Measurements from ENCODE around the gene PRKG2. TPM values are rescaled to one million over a fixed set of nuclear protein-coding genes. Genes with fewer than 3 reads are reported as not detected.

The PRKG2 gene
- total and polyA plus RNA-seq, 10 of the 15 experiments (the other 5 are each of a cell fraction or from before 2014, with no cell fraction given) = not detected

DNA sequence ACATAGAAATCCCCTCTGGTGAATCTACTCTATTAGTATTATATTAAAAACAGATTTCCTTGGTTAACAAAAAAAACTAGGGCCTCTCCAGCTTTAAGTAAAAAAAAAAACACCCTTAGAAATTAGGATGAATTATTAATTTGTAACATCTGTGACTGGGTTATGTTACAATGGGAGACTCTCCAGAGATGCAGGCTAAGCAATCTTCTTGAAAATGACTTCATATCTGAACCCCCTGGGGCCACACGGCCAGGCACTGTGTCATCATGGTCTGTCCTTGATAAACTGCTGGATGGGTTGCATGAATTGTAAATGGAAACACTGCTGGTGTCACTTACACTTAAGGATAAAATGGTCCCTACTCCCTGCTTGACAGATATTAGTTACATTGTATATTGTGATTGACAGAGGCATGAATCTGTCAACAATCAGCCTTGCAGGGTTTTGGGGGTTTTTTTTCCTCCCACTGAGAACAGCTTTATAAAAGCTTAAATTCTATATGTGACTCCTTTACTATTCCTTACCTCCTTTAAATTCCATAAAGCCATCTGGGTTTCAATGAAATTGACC lies 49.1 kb downstream of the PRKG2 start:
- no peak overlapping the region for H2AFZ ChIP-seq (ENCODE audit: control insufficient read depth, low read depth, low read length)
- no peak overlapping the region for H3K4me2 ChIP-seq (ENCODE audit: control insufficient read depth, insufficient read depth)
- ATAC-seq = no peak
- CTCF ChIA-PET = no interaction called here
- H4K20me1 ChIP-seq (ENCODE audit: control insufficient read depth, insufficient read depth) = no peaks in the 10 kb centered on the region
- intact Hi-C loops (cut with micrococcal nuclease; ENCODE audit: unreplicated experiment) (no loop called here), in situ Hi-C loops (cut with MboI) (no loop called here)
- H3K27me3 ChIP-seq (replicated peaks in 1 of 2; ENCODE audit: control insufficient read depth in 2 of 2, insufficient read depth in 2 of 2, low read length in 1 of 2) = no peaks in the 10 kb centered on the region
- POLR2A ChIA-PET = no interaction called here
- TF ChIP-seq NFIC (IDR thresholded peaks at IDR 0.05; ENCODE audit: low read depth, low read length) = no peak
- no peak for TF ChIP-seq IKZF1 (conservative IDR thresholded peaks at IDR 0.05)
- TF ChIP-seq, protein P1, sequence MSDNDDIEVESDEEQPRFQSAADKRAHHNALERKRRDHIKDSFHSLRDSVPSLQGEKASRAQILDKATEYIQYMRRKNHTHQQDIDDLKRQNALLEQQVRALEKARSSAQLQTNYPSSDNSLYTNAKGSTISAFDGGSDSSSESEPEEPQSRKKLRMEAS (IDR thresholded peaks at IDR 0.05; ENCODE audit: low read depth, low read length) = no peak
- TF ChIP-seq MTA3 (IDR thresholded peaks at IDR 0.05; ENCODE audit: borderline replicate concordance, low read length) = no peak
- TF ChIP-seq, protein P2, sequence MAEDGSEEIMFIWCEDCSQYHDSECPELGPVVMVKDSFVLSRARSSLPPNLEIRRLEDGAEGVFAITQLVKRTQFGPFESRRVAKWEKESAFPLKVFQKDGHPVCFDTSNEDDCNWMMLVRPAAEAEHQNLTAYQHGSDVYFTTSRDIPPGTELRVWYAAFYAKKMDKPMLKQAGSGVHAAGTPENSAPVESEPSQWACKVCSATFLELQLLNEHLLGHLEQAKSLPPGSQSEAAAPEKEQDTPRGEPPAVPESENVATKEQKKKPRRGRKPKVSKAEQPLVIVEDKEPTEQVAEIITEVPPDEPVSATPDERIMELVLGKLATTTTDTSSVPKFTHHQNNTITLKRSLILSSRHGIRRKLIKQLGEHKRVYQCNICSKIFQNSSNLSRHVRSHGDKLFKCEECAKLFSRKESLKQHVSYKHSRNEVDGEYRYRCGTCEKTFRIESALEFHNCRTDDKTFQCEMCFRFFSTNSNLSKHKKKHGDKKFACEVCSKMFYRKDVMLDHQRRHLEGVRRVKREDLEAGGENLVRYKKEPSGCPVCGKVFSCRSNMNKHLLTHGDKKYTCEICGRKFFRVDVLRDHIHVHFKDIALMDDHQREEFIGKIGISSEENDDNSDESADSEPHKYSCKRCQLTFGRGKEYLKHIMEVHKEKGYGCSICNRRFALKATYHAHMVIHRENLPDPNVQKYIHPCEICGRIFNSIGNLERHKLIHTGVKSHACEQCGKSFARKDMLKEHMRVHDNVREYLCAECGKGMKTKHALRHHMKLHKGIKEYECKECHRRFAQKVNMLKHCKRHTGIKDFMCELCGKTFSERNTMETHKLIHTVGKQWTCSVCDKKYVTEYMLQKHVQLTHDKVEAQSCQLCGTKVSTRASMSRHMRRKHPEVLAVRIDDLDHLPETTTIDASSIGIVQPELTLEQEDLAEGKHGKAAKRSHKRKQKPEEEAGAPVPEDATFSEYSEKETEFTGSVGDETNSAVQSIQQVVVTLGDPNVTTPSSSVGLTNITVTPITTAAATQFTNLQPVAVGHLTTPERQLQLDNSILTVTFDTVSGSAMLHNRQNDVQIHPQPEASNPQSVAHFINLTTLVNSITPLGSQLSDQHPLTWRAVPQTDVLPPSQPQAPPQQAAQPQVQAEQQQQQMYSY (CRISPR knock-in tag; IDR thresholded peaks at IDR 0.05) = no peak
- TF ChIP-seq, protein P3, sequence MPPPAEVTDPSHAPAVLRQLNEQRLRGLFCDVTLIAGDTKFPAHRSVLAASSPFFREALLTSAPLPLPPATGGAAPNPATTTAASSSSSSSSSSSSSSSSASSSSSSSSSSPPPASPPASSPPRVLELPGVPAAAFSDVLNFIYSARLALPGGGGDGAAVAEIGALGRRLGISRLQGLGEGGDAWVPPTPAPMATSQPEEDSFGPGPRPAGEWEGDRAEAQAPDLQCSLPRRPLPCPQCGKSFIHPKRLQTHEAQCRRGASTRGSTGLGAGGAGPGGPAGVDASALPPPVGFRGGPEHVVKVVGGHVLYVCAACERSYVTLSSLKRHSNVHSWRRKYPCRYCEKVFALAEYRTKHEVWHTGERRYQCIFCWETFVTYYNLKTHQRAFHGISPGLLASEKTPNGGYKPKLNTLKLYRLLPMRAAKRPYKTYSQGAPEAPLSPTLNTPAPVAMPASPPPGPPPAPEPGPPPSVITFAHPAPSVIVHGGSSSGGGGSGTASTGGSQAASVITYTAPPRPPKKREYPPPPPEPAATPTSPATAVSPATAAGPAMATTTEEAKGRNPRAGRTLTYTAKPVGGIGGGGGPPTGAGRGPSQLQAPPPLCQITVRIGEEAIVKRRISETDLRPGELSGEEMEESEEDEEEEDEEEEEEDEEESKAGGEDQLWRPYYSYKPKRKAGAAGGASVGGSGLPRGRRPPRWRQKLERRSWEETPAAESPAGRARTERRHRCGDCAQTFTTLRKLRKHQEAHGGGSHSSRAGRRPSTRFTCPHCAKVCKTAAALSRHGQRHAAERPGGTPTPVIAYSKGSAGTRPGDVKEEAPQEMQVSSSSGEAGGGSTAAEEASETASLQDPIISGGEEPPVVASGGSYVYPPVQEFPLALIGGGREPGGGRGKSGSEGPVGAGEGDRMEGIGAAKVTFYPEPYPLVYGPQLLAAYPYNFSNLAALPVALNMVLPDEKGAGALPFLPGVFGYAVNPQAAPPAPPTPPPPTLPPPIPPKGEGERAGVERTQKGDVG (CRISPR knock-in tag; IDR thresholded peaks at IDR 0.05) = no peak
- TF ChIP-seq ZZZ3 (IDR thresholded peaks at IDR 0.05; ENCODE audit: control insufficient read depth, insufficient read length, low read depth) = no peak
- no peak for TF ChIP-seq NR2F1 (conservative IDR thresholded peaks at IDR 0.05)
- TF ChIP-seq CEBPB (IDR thresholded peaks at IDR 0.05; ENCODE audit: borderline replicate concordance in 1 of 2, low read depth in 2 of 2, low read length in 2 of 2) = no peak
- TF ChIP-seq ZBTB33 (IDR thresholded peaks at IDR 0.05) = no peak
- no peak for TF ChIP-seq MYB (IDR thresholded peaks at IDR 0.05; ENCODE audit: borderline replicate concordance, low read depth, low read length)
- TF ChIP-seq JUNB (IDR thresholded peaks at IDR 0.05) = no peak
- TF ChIP-seq PML (IDR thresholded peaks at IDR 0.05; ENCODE audit: low read length) = no peak
- TF ChIP-seq ZNF207 (IDR thresholded peaks at IDR 0.05; ENCODE audit: borderline replicate concordance) = no peak
- TF ChIP-seq SMAD1 (IDR thresholded peaks at IDR 0.05; ENCODE audit: low read depth, partially characterized antibody) = no peak
- TF ChIP-seq SREBF2 (IDR thresholded peaks at IDR 0.05; ENCODE audit: low read length) = no peak
- TF ChIP-seq BACH1 (IDR thresholded peaks at IDR 0.05; ENCODE audit: borderline replicate concordance) = no peak
- H3K4me3 ChIP-seq = no peak overlapping the region
- DNase-seq (ENCODE audit: low read depth, low spot score) = no peak
- RAD21 ChIA-PET (ENCODE audit: unreplicated experiment) = no interaction called here
- H3K9me3 ChIP-seq (replicated peaks; ENCODE audit: control insufficient read depth, insufficient read depth, low read length) = no peaks in the 10 kb centered on the region
- WGBS (ENCODE audit: insufficient coverage, insufficient replicate concordance, low lambda C conversion rate, missing lambda C conversion rate) = 5% methylated on average over 1 of the region's 1 CpG
- SMC1A ChIA-PET (ENCODE audit: uncharacterized antibody, unreplicated experiment) = no interaction called here
- H3K4me1 ChIP-seq (ENCODE audit: control insufficient read depth, insufficient read depth, low read length) = no peaks in the 10 kb centered on the region
- no peak overlapping the region for H3K27ac ChIP-seq (ENCODE audit: control insufficient read depth, insufficient read depth)
- FAIRE-seq = no peak
- H3K36me3 ChIP-seq (ENCODE audit: control insufficient read depth in 2 of 2, insufficient read depth in 2 of 2, low read length in 1 of 2) = no peaks in the 10 kb centered on the region
- no peaks in the 10 kb centered on the region for H3K79me2 ChIP-seq (ENCODE audit: control insufficient read depth, insufficient read depth, low read length)
- H3K9ac ChIP-seq (ENCODE audit: control insufficient read depth, insufficient read depth, low read length) = no peak overlapping the region
- BruUV-seq (replicated peaks) = no TSS peak
